Activated CD4-positive, alpha-beta T cell treated with anti-CD3 and anti-CD28 coated beads for 36 hours (primary cell): ENCODE measurements around the gene OR2J3. TPM values are rescaled to one million over a fixed set of nuclear protein-coding genes. Genes with fewer than 3 reads are reported as not detected.
"Not testable (repeated sequence)": the region's sequence is repeated elsewhere in the genome, so short reads cannot be mapped to it uniquely, and the experiment has no call there.

Experiments
- ATAC-seq: fragments of 200-7000 bp; cut with Tn5 transposase; one replicate; pipeline ENCODE4 v1.10.0; 2021; ENCODE audit warnings: mild to moderate bottlenecking, moderate library complexity
- CTCF ChIA-PET: fragments of 350-600 bp; sonication (Branson Sonifier 250); formaldehyde crosslinking; loops from one replicate; lab custom pipeline; 2021; ENCODE audit warnings: antibody characterized with exemption; lab: Charles Lee
- POLR2A ChIA-PET: fragments of 350-600 bp; sonication (Branson Sonifier 250); formaldehyde crosslinking; loops from one replicate; lab custom pipeline; 2021; ENCODE audit warnings: antibody characterized with exemption, inconsistent platforms; lab: Charles Lee
- DNase-seq: peaks from one replicate; pipeline ENCODE4 v3.0.0-alpha.2; 2020
- H3K27ac Mint-ChIP-seq: one replicate; pipeline ENCODE4 v1.8.0; 2021; ENCODE audit warnings: mixed read lengths
- H3K27me3 Mint-ChIP-seq: one replicate; pipeline ENCODE4 v1.8.0; 2021; ENCODE audit warnings: mixed read lengths
- H3K36me3 Mint-ChIP-seq: one replicate; pipeline ENCODE4 v1.8.0; 2021; ENCODE audit warnings: low read depth, mixed read lengths
- H3K4me1 Mint-ChIP-seq: one replicate; pipeline ENCODE4 v1.8.0; 2021; ENCODE audit warnings: mixed read lengths
- H3K4me3 Mint-ChIP-seq: one replicate; pipeline ENCODE4 v1.8.0; 2021; ENCODE audit warnings: mild to moderate bottlenecking, moderate library complexity, mixed read lengths
- H3K9me3 Mint-ChIP-seq: one replicate; pipeline ENCODE4 v1.8.0; 2021; ENCODE audit warnings: low read depth, mixed read lengths
- intact Hi-C, 2 experiments: fragments of 100-400 bp; cut with DNase I in 1 of 2; cut with micrococcal nuclease in 1 of 2; formaldehyde crosslinking; loops; one replicate each; pipeline versions ENCODE4 v1.14.2 to v1.15.1; 2022 to 2024; cut with DNase I, micrococcal nuclease
- total RNA-seq, 2 experiments: library from RNA; stranded (reverse); gene quantifications; one replicate each; pipeline ENCODE4 v1.2.3, GENCODE V29; 2021

OR2J3 gene
- total RNA-seq, 2 experiments from 2014 or later, result not detected

DNA sequence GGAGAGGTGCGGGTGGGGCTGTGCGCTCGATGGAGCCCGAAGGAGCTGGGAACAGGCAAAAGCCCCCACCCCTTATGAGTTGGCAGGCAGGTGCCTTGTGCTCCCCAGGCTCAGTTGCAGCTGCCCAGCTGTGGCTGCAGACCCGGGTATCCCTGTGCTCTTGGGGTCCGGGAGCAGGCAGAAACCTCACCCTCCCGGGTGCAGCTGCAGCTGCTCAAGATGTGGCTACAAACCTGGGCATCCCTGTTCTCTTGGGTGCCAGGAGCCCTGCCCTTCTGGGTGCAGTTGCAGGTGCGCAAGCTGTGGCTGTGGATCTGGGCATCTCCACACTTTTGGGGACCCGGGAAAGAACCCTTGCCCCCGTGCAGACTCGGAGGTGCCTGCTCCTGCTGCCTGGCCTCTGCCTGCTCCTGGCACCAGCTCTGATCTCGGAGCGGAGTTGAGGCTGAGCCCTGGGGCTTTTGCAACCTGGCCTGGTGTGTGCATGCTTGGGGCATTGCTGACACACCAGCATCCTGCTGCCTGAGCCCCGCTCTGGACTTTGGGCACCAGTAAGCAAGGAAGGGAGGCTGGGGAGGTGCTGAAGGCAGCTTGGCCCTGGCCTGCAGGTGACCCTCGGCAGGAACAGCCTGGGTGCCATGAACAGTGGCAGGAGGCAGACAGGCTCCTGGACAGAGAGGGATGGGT is 21.6 kb downstream of the OR2J3 start:
- DNase-seq (no peak), ATAC-seq (no peak)
- no peak overlapping the region for H3K4me3 Mint-ChIP-seq
- intact Hi-C loops, result no loop called here
- no peaks in the 10 kb centered on the region for H3K4me1 Mint-ChIP-seq
- H3K9me3 Mint-ChIP-seq, result no peaks in the 10 kb centered on the region
- H3K27me3 Mint-ChIP-seq, result peaks cover 21% of the 10 kb centered on the region
- H3K36me3 Mint-ChIP-seq, result no peaks in the 10 kb centered on the region
- H3K27ac Mint-ChIP-seq, result no peak overlapping the region
- ChIA-PET CTCF (no interaction called here), POLR2A (interaction anchor here (0.6 kb wide), 1 partner anchor 504 kb away, joined by 3 read pairs; the partner anchor contains the start of gene GABBR1)

DNA sequence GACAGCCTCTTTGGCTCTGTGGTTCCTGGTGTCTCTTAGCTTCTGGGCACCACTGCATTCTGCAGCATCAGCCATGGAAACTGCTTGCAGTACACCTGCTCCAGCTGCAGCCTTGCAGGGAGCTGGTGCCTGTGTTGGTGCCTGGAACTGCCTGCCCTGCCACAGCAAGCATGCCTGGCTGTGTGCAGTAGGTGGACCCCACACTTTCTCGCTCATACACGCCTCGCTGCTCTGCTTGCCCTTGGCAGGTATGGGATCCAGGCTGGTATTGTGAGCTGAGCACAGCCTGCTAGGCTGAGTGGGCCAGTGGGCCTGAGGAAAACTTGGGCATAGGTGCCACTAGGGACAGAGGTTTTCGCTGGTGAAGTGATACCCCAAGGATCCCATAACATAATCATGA is 22.8 kb downstream of the OR2J3 start:
- Mint-ChIP-seq H3K4me1 (no peaks in the 10 kb centered on the region), H3K36me3 (no peaks in the 10 kb centered on the region), H3K27me3 (peaks cover 25% of the 10 kb centered on the region), H3K9me3 (no peaks in the 10 kb centered on the region), H3K27ac (no peak overlapping the region), H3K4me3 (no peak overlapping the region)
- DNase-seq (no peak), ATAC-seq (no peak)
- intact Hi-C loops, result no loop called here
- CTCF ChIA-PET, result no interaction called here
- POLR2A ChIA-PET, result no interaction called here

DNA sequence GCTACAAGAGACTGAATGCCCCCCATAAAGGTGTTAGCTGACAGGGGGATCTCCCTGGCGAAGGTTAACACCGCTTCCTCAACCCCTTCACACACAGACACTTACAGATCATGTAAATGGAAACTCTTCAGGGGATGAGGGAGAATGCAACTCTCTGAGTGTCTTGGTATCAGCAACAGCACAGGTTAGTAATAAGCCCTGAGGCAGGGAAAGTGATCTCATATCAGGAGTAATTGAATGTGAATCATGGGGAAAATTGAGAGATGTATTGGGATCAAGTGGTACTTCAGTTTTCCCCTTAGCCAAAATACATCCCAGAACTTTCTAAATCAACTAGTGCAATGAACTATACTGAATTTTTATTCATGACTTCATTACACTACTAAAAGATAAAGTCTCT is 23.8 kb downstream of the OR2J3 start:
- Mint-ChIP-seq H3K36me3 (no peaks in the 10 kb centered on the region), H3K4me3 (no peak overlapping the region), H3K27me3 (peaks cover 24% of the 10 kb centered on the region), H3K4me1 (no peaks in the 10 kb centered on the region), H3K9me3 (no peaks in the 10 kb centered on the region), H3K27ac (no peak overlapping the region)
- intact Hi-C loops, result no loop called here
- ChIA-PET CTCF (no interaction called here), POLR2A (no interaction called here)
- no peak for ATAC-seq
- DNase-seq, result no peak

DNA sequence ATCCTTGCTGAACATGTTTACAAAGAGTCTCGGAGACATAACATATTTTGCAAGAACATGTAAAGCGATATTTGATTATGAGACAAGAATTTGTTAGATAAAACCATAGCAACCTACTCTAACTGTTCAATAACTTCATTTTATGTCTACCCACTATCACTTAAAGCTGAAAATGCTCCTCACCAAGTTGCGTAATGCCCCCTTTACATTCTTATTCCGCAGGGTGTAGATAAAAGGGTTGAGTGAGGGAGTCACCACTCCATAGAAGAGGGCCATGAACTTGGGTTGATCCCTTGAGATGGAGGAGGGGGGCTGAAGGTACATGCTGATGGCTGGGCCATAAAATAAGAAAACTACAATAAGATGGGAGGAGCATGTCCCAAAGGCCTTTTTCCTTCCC is 29.9 kb downstream of the OR2J3 start:
- intact Hi-C loops, result no loop called here
- no peaks in the 10 kb centered on the region for H3K9me3 Mint-ChIP-seq
- H3K4me3 Mint-ChIP-seq, result no peak overlapping the region
- no peaks in the 10 kb centered on the region for H3K36me3 Mint-ChIP-seq
- H3K27ac Mint-ChIP-seq, result no peak overlapping the region
- H3K4me1 Mint-ChIP-seq, result no peaks in the 10 kb centered on the region
- no peak for ATAC-seq
- CTCF ChIA-PET, result no interaction called here
- POLR2A ChIA-PET, result no interaction called here
- DNase-seq, result no peak
- peaks cover 22% of the 10 kb centered on the region for H3K27me3 Mint-ChIP-seq

DNA sequence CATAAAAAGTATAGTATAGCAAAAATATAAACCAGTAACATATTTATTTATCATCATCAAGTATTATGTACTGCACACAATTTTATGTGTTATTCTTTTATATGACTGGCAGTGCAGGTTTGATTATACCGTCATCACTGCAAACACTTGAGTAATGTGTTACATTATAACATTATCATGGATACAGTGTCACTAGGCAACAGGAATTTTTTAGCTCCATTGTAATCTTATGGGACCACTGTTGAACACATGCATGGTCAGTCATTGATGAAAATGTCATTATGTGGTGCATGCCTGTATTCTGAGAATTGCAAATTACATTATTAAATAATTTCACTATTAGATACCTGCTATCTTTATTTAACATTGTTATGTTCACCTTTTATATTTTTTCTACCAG is 33.7 kb downstream of the OR2J3 start:
- CTCF ChIA-PET, result interaction anchor here (1.8 kb wide), 1 partner anchor 30 kb away, joined by 3 read pairs; no protein-coding TSS in a partner anchor
- Mint-ChIP-seq H3K4me1 (no peaks in the 10 kb centered on the region), H3K27ac (no peak overlapping the region), H3K4me3 (no peak overlapping the region), H3K27me3 (peaks cover 20% of the 10 kb centered on the region), H3K9me3 (no peaks in the 10 kb centered on the region), H3K36me3 (no peaks in the 10 kb centered on the region)
- POLR2A ChIA-PET, result no interaction called here
- intact Hi-C loops, result no loop called here
- no peak for DNase-seq
- ATAC-seq, result no peak

DNA sequence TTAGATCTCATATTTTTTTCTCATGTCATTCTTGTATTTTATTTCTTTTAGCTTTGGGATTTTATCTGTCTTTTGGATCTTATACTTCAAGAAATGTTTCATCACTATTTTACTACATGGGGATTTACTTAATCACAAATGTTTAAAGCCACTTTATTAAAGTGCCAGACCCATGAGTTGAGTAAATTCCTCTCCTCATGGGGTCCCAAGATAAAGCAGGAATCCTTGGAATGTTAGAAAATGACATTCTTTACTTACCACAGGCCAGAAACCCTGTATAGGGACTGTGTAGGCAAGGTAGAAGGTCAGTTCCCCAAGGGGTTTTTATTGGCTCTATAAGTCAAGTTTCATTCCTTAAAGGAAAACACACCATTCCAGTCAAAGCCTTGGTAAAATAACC is 34.5 kb downstream of the OR2J3 start:
- Mint-ChIP-seq H3K27ac (no peak overlapping the region), H3K27me3 (peaks cover 20% of the 10 kb centered on the region), H3K4me1 (no peaks in the 10 kb centered on the region), H3K4me3 (no peak overlapping the region), H3K36me3 (no peaks in the 10 kb centered on the region), H3K9me3 (no peaks in the 10 kb centered on the region)
- CTCF ChIA-PET, result interaction anchor here (0.6 to 1.8 kb wide), 2 partner anchors 29 to 600 kb away, joined by 3 read pairs; no protein-coding TSS in a partner anchor
- no peak for ATAC-seq
- POLR2A ChIA-PET, result no interaction called here
- DNase-seq, result no peak
- intact Hi-C loops, result no loop called here

DNA sequence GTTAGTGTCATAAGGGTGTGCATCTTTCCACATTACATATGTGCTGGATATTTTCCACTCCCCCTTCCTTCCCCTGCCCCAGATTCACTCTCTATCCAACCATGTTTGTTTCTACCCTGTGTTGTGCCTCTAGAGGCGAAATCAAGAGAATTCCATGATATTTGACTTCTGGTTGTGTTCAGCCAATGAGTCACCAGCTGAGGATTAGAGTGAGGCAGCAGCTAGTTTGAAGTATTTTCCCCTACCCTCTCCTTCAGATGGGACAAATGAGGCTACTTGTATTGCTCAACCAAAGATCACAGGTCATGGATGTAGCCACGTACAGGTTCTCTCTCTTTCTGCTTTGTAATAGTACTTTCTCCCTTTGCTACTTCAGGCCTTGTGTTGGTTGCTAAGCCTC is 38.3 kb downstream of the OR2J3 start:
- no peak overlapping the region for H3K27ac Mint-ChIP-seq
- no peak for ATAC-seq
- DNase-seq, result no peak
- CTCF ChIA-PET, result no interaction called here
- peaks cover 23% of the 10 kb centered on the region for H3K27me3 Mint-ChIP-seq
- no peaks in the 10 kb centered on the region for H3K36me3 Mint-ChIP-seq
- intact Hi-C loops, result no loop called here
- no peak overlapping the region for H3K4me3 Mint-ChIP-seq
- H3K9me3 Mint-ChIP-seq, result peaks cover 6% of the 10 kb centered on the region
- no peaks in the 10 kb centered on the region for H3K4me1 Mint-ChIP-seq
- POLR2A ChIA-PET, result no interaction called here

DNA sequence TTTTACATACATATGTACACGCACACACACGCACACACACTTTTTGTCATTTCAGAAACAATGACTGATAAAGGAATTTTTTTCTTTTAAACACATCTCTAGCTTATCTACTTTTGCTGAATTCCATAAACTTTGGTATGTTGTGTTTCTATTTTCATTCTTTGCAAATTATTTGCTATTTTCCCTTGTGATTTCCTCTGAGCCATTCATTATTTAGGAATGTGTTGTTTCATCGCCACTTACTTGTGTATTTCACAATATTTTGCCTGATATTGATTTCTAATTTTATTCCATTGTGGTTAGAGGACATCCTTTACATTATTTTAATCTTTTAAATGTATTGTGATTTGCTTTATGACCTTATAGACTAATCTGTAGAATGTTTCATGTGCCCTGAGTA is 39.2 kb downstream of the OR2J3 start:
- no peak for DNase-seq
- CTCF ChIA-PET, result no interaction called here
- Mint-ChIP-seq H3K4me3 (no peak overlapping the region), H3K4me1 (no peaks in the 10 kb centered on the region), H3K27ac (no peak overlapping the region), H3K9me3 (peaks cover 6% of the 10 kb centered on the region), H3K36me3 (no peaks in the 10 kb centered on the region), H3K27me3 (peaks cover 25% of the 10 kb centered on the region)
- no peak for ATAC-seq
- intact Hi-C loops, result no loop called here
- POLR2A ChIA-PET, result no interaction called here

DNA sequence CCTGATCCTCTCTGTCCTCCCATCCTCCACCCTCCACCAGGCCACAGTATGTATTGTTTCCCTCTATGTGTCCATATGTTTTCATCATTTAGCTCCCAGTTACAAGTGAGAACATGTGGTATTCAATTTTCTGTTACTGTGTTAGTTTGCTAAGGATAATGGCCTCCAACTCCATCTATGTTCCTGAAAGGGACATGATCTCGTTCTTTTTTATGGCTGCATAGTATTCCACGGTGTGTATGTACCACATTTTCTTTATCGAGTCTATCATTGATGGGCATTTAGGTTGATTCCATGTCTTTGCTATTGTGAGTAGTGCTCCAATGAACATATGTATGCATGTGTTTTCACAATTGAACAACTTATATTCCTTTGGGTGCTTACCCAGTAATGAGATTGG is 41.6 kb downstream of the OR2J3 start:
- H3K27ac Mint-ChIP-seq, CTCF ChIA-PET, ATAC-seq, intact Hi-C loops, H3K36me3 Mint-ChIP-seq, H3K4me1 Mint-ChIP-seq, DNase-seq, H3K9me3 Mint-ChIP-seq, H3K4me3 Mint-ChIP-seq, POLR2A ChIA-PET: not testable (repeated sequence)
- peaks cover 35% of the 10 kb centered on the region for H3K27me3 Mint-ChIP-seq

DNA sequence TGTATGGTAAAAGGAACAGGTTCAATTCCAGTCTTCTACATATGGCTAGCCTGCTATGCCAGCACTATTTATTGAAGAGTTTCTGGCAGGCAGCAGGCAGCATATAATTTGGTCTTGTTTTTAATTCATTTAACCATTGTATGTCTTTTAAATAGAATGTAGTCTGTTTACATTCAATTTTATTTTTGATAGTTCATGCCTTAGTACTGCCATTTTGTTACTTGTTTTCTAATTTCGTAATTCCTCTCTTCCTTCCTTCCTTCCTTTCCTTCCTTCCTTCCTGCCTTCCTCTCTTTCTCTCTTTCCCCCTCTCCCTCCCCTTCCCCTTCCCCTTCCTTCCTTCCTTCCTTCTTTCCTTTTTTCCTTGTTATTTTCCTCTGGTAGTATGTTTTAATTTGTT is 45.2 kb downstream of the OR2J3 start:
- Mint-ChIP-seq H3K27me3 (peaks cover 40% of the 10 kb centered on the region), H3K4me3 (no peak overlapping the region), H3K27ac (no peak overlapping the region), H3K36me3 (no peaks in the 10 kb centered on the region), H3K9me3 (peaks cover 6% of the 10 kb centered on the region), H3K4me1 (no peaks in the 10 kb centered on the region)
- ChIA-PET CTCF (interaction anchor here (0.6 kb wide), 1 partner anchor 136 kb away, joined by 3 read pairs; no protein-coding TSS in a partner anchor), POLR2A (no interaction called here)
- ATAC-seq (no peak), DNase-seq (no peak)
- intact Hi-C loops, result no loop called here

DNA sequence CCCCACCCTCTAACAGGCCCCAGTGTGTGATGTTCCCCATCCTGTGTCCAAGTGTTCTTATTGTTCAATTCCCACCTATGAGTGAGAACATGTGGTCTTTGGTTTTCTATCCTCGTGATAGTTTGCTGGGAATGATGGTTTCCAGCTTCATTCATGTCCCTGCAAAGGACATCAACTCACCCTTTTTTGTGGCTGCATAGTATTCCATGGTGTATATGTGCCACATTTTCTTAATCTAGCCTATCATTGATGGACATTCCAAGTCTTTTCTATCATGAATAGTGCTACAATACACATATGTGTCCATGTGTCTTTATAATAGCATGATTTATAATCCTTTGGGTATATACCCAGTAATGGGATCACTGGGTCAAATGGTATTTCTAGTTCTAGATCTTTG is 47.3 kb downstream of the OR2J3 start:
- H3K4me3 Mint-ChIP-seq, H3K9me3 Mint-ChIP-seq, H3K36me3 Mint-ChIP-seq, POLR2A ChIA-PET, CTCF ChIA-PET, DNase-seq, intact Hi-C loops, H3K4me1 Mint-ChIP-seq, ATAC-seq, H3K27ac Mint-ChIP-seq: not testable (repeated sequence)
- H3K27me3 Mint-ChIP-seq, result peaks cover 35% of the 10 kb centered on the region

DNA sequence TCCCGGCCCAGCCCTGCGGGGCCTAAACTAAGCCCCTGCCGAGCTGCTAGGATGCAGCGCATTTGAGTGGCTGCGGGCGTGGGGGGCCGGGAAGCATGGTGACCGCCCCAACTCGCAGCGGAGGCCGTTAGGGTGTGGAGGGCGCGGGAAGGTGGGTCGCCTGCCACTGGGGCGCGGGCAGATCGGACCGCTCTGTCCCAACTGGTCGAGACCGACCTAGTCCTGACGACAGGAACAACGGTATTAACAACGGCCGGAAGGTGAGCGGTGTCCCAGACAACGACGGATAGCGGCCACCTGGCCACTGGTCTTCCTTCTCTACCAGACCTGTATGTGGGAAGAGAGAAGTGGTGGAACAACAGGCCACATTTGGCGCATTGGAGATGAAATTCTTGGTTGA is 52.1 kb downstream of the OR2J3 start:
- H3K27me3 Mint-ChIP-seq, result peaks cover 40% of the 10 kb centered on the region
- intact Hi-C loops, CTCF ChIA-PET, H3K27ac Mint-ChIP-seq, H3K4me3 Mint-ChIP-seq, ATAC-seq, H3K4me1 Mint-ChIP-seq, POLR2A ChIA-PET, DNase-seq, H3K36me3 Mint-ChIP-seq, H3K9me3 Mint-ChIP-seq: not testable (repeated sequence)
